GM12878 (cell line): ENCODE results near the gene TMEM72. TPM values are rescaled to one million over a fixed set of nuclear protein-coding genes. Genes with fewer than 3 reads are reported as not detected.

Source experiments
- ATAC-seq: fragments of 200-7000 bp; cut with Tn5 transposase; 3 replicates; pipeline ENCODE4 v1.9.1; 2020; ENCODE audit warnings: mild to moderate bottlenecking, moderate library complexity
- BruUV-seq: library from RNA; stranded (reverse); fragments of 400-500 nt; replicated peaks from 2 replicates; lab custom pipeline; 2021; lab: Mats Ljungman, UMichigan
- CTCF ChIA-PET: fragments of 300-600 bp; sonication (Branson Sonifier 250); formaldehyde crosslinking; extraction: SDS; loops from one replicate; lab custom pipeline; 2021; ENCODE audit warnings: inconsistent platforms; lab: Yijun Ruan, JAX
- POLR2A ChIA-PET: fragments of 350-600 bp; formaldehyde crosslinking; extraction: SDS; loops from one replicate; lab custom pipeline; 2021; ENCODE audit warnings: inconsistent platforms; lab: Charles Lee
- RAD21 ChIA-PET: fragments of 300-600 bp; sonication (Branson Sonifier 250); formaldehyde crosslinking; loops from one replicate; lab custom pipeline; 2023; ENCODE audit warnings: antibody characterized with exemption; ENCODE audit not compliant: unreplicated experiment; lab: Charles Lee
- SMC1A ChIA-PET: fragments of 300-600 bp; sonication (Branson Sonifier 250); formaldehyde crosslinking; loops from one replicate; lab custom pipeline; 2023; ENCODE audit not compliant: unreplicated experiment, uncharacterized antibody; lab: Charles Lee
- DNase-seq: peaks from one replicate; pipeline ENCODE4 v3.0.0-alpha.2; 2011; ENCODE audit warnings: low read depth, low spot score
- FAIRE-seq: peaks from 3 replicates; lab custom pipeline; 2011; peaks lifted over from hg19 to GRCh38; lab: Jason Lieb, UNC
- H2AFZ ChIP-seq: 2 replicates; pipeline ENCODE4 v1.6.0; 2011; ENCODE audit warnings: low read depth, low read length, control low read depth; ENCODE audit not compliant: control insufficient read depth
- H3K27ac ChIP-seq: 2 replicates; pipeline ENCODE4 v1.5.1; 2011; ENCODE audit warnings: control low read depth; ENCODE audit not compliant: control insufficient read depth, insufficient read depth
- H3K27me3 ChIP-seq, 2 experiments: replicated peaks in 1 of 2; 2 replicates each; pipeline versions ENCODE4 v1.6.0 to v1.6.1; 2011; ENCODE audit warnings: low read length in 1 of 2; ENCODE audit not compliant: control insufficient read depth in 2 of 2, insufficient read depth in 2 of 2
- H3K36me3 ChIP-seq, 2 experiments: 2 replicates each; pipeline ENCODE4 v1.5.1; 2011; ENCODE audit warnings: low read length in 1 of 2; ENCODE audit not compliant: control insufficient read depth in 2 of 2, insufficient read depth in 2 of 2
- H3K4me1 ChIP-seq: 2 replicates; pipeline ENCODE4 v1.6.1; 2011; ENCODE audit warnings: mild to moderate bottlenecking, low read length, moderate library complexity, mixed read lengths; ENCODE audit not compliant: control insufficient read depth, insufficient read depth
- H3K4me2 ChIP-seq: 2 replicates; pipeline ENCODE4 v1.6.0; 2011; ENCODE audit warnings: control low read depth; ENCODE audit not compliant: control insufficient read depth, insufficient read depth
- H3K4me3 ChIP-seq: fragments of 200-600 bp; sonication (generic); 2 replicates; pipeline ENCODE4 v1.5.1; 2016
- H3K79me2 ChIP-seq: 2 replicates; pipeline ENCODE4 v1.6.0; 2011; ENCODE audit warnings: low read length; ENCODE audit not compliant: control insufficient read depth, insufficient read depth
- H3K9ac ChIP-seq: 2 replicates; pipeline ENCODE4 v1.8.0; 2011; ENCODE audit warnings: low read length, control low read depth, mixed read lengths; ENCODE audit not compliant: control insufficient read depth, insufficient read depth
- H3K9me3 ChIP-seq: replicated peaks from 3 replicates; pipeline ENCODE4 v1.5.1; 2011; ENCODE audit warnings: mild to moderate bottlenecking, low read length; ENCODE audit not compliant: control insufficient read depth, insufficient read depth
- H4K20me1 ChIP-seq: 2 replicates; pipeline ENCODE4 v1.6.0; 2011; ENCODE audit not compliant: control insufficient read depth, insufficient read depth
- CEBPB ChIP-seq, 2 experiments: fragments of 150-350 bp in 1 of 2; IDR thresholded peaks; 2 replicates each; pipeline ENCODE4 v1.6.1; 2012 to 2014; ENCODE audit warnings: low read depth in 2 of 2, low read length in 2 of 2, borderline replicate concordance in 1 of 2, inconsistent platforms in 1 of 2
- IRF4 ChIP-seq: IDR thresholded peaks from 2 replicates; pipeline ENCODE4 v1.6.1; 2011; ENCODE audit warnings: low read depth, low read length
- MXI1 ChIP-seq: fragments of 150-350 bp; IDR thresholded peaks from 2 replicates; pipeline ENCODE4 v1.6.1; 2011; ENCODE audit warnings: low read depth, mild to moderate bottlenecking, inconsistent platforms, low read length, improper control_type of control experiment
- RB1 ChIP-seq: fragments of 450-650 bp; formaldehyde crosslinking; IDR thresholded peaks from 2 replicates; pipeline ENCODE4 v1.6.1; 2017; ENCODE audit warnings: mild to moderate bottlenecking, borderline replicate concordance
- RFX5 ChIP-seq: IDR thresholded peaks from 2 replicates; pipeline ENCODE4 v1.6.1; 2011; ENCODE audit warnings: low read depth, low read length, improper control_type of control experiment
- TCF12 ChIP-seq: IDR thresholded peaks from 2 replicates; pipeline ENCODE4 v1.6.1; 2011; ENCODE audit warnings: low read depth, mild to moderate bottlenecking, low read length
- ZNF274 ChIP-seq: IDR thresholded peaks from one replicate; pipeline ENCODE4 v1.8.0; 2011; ENCODE audit not compliant: insufficient read length, insufficient read depth
- ZNF384 ChIP-seq: IDR thresholded peaks from 2 replicates; pipeline ENCODE4 v1.6.1; 2012; ENCODE audit warnings: low read depth, mild to moderate bottlenecking, low read length, improper control_type of control experiment, borderline replicate concordance
- WGBS: methylation state at CpG from one replicate; pipeline ENCODE4 v1.1.6; 2016; ENCODE audit warnings: low lambda C conversion rate; ENCODE audit not compliant: insufficient replicate concordance, insufficient coverage; ENCODE audit errors: missing lambda C conversion rate; 5-methylcytosine and 5-hydroxymethylcytosine counted together
- in situ Hi-C: fragments of 300-500 bp; cut with MboI; formaldehyde crosslinking; loops from 9 replicates; pipeline ENCODE4 v1.14.3; 2018; ENCODE audit warnings: mixed read lengths
- intact Hi-C: fragments of 100-400 bp; cut with micrococcal nuclease; formaldehyde crosslinking; loops from one replicate; pipeline ENCODE4 v1.14.2; 2022; ENCODE audit not compliant: unreplicated experiment
- polyA plus RNA-seq, 11 experiments: library from polyadenylated mRNA; depleted of rRNA in 4 of 11; unstranded in 6 of 11; stranded (reverse) in 5 of 11; fragments of >200 nt; fragmentation: Nextera tagmentation in 4 of 11; fragmentation: Illumina TruSeq in 1 of 11; extraction: Ambion mirVana in 4 of 11; extraction: Trizol in 1 of 11; gene quantifications; 1 replicate in 1 of 11; 2 replicates in 10 of 11; pipeline versions ENCODE4 v1.2.1 to v1.2.3, GENCODE V29; 2011 to 2016; ENCODE audit warnings: inconsistent platforms in 2 of 11, missing spikeins in 2 of 11, low read depth in 1 of 11
- total RNA-seq, 4 experiments: library from RNA; depleted of rRNA in 3 of 4; stranded (reverse); fragments of >200 nt in 3 of 4; fragmentation: Illumina TruSeq in 1 of 4; extraction: Trizol in 1 of 4; gene quantifications; 2 replicates each; pipeline versions ENCODE4 v1.2.1 to v1.2.3, GENCODE V29; 2013 to 2021
- TF ChIP-seq, protein P1 (sequence below): fragments of 450-650 bp; IDR thresholded peaks from 2 replicates; pipeline ENCODE4 v1.6.1; 2016; ENCODE audit warnings: mild to moderate bottlenecking
- TF ChIP-seq, protein P2 (sequence below): IDR thresholded peaks from 2 replicates; pipeline ENCODE4 v1.6.1; 2011; ENCODE audit warnings: low read depth, mild to moderate bottlenecking, low read length, moderate library complexity, borderline replicate concordance; ENCODE audit errors: extremely low read depth
- TF ChIP-seq, protein P3 (sequence below): fragments of 450-650 bp; IDR thresholded peaks from 2 replicates; pipeline ENCODE4 v1.6.1; 2017; ENCODE audit warnings: mild to moderate bottlenecking
- TF ChIP-seq, protein P4 (sequence below): fragments of 450-650 bp; IDR thresholded peaks from 2 replicates; pipeline ENCODE4 v1.6.1; 2018; ENCODE audit warnings: borderline replicate concordance, mild to moderate bottlenecking; ENCODE audit not compliant: partially characterized antibody
- TF ChIP-seq, protein P5 (sequence below): fragments of 450-650 bp; IDR thresholded peaks from 2 replicates; pipeline ENCODE4 v1.6.1; 2017; ENCODE audit warnings: antibody characterized with exemption, mild to moderate bottlenecking, moderate library complexity

The TMEM72 gene
- total and polyA plus RNA-seq, 10 of the 15 experiments (the other 5 are each of a cell fraction or from before 2014, with no cell fraction given), result 0.12 TPM; not detected in 9

DNA sequence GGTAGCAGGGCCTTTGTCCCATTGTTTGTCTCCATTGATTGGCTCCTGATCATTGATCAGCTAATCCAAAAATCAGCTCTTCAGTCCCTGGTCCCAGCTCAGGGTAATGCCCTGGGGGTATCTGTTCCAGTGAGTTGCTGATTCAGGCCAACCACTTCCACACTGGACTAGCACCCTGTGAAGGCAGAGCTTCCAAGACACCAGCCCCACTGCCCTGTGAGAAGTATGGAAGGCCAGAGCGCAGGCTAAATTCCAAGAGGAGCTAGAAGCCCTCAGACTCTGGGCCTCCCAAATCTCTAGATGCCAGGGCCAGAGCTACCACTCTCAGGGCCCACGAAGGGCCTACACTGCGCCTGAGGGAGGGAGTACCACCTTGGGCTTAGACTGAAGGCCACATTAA is 10.4 kb downstream of the TMEM72 start:
- Histone ChIP-seq H4K20me1 (no peaks in the 10 kb centered on the region), H3K27me3 (peaks cover 0 to 1% of the 10 kb centered on the region in 2 experiments; a peak in 2 of 4 replicates), H3K4me2 (no peak overlapping the region), H2AFZ (no peak overlapping the region), H3K36me3 (no peaks in the 10 kb centered on the region; a peak in 1 of 4 replicates), H3K79me2 (no peaks in the 10 kb centered on the region), H3K4me3 (no peak overlapping the region), H3K9ac (no peak overlapping the region), H3K27ac (no peak overlapping the region), H3K9me3 (no peaks in the 10 kb centered on the region; the same call in 2 of the 3 replicates), H3K4me1 (no peaks in the 10 kb centered on the region)
- SMC1A ChIA-PET, result interaction anchor here (1.1 kb wide), 1 partner anchor 15 kb away, joined by 3 read pairs; no protein-coding TSS in a partner anchor
- CTCF ChIA-PET, result interaction anchor here (0.6 kb wide), 1 partner anchor 721 kb away, joined by 3 read pairs; no protein-coding TSS in a partner anchor
- DNase-seq (no peak), FAIRE-seq (no peak), ATAC-seq (no peak)
- WGBS, result 0% methylated on average over 3 of the region's 3 CpGs
- RAD21 ChIA-PET, result interaction anchor here (1.2 kb wide), 1 partner anchor 18 kb away, joined by 3 read pairs; no protein-coding TSS in a partner anchor
- POLR2A ChIA-PET, result no interaction called here
- in situ Hi-C loops, result no loop called here
- no TSS peak for BruUV-seq
- TF ChIP-seq, protein P1, sequence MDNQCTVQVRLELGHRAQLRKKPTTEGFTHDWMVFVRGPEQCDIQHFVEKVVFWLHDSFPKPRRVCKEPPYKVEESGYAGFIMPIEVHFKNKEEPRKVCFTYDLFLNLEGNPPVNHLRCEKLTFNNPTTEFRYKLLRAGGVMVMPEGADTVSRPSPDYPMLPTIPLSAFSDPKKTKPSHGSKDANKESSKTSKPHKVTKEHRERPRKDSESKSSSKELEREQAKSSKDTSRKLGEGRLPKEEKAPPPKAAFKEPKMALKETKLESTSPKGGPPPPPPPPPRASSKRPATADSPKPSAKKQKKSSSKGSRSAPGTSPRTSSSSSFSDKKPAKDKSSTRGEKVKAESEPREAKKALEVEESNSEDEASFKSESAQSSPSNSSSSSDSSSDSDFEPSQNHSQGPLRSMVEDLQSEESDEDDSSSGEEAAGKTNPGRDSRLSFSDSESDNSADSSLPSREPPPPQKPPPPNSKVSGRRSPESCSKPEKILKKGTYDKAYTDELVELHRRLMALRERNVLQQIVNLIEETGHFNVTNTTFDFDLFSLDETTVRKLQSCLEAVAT, result no peak
- no peak for TF ChIP-seq MXI1
- TF ChIP-seq, protein P2, sequence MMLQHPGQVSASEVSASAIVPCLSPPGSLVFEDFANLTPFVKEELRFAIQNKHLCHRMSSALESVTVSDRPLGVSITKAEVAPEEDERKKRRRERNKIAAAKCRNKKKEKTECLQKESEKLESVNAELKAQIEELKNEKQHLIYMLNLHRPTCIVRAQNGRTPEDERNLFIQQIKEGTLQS, result no peak
- TF ChIP-seq, protein P3, sequence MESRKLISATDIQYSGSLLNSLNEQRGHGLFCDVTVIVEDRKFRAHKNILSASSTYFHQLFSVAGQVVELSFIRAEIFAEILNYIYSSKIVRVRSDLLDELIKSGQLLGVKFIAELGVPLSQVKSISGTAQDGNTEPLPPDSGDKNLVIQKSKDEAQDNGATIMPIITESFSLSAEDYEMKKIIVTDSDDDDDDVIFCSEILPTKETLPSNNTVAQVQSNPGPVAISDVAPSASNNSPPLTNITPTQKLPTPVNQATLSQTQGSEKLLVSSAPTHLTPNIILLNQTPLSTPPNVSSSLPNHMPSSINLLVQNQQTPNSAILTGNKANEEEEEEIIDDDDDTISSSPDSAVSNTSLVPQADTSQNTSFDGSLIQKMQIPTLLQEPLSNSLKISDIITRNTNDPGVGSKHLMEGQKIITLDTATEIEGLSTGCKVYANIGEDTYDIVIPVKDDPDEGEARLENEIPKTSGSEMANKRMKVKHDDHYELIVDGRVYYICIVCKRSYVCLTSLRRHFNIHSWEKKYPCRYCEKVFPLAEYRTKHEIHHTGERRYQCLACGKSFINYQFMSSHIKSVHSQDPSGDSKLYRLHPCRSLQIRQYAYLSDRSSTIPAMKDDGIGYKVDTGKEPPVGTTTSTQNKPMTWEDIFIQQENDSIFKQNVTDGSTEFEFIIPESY, result no peak
- no peak for TF ChIP-seq CEBPB (IDR thresholded peaks at IDR 0.05; ENCODE audit: borderline replicate concordance in 1 of 2, low read depth in 2 of 2, low read length in 2 of 2)
- TF ChIP-seq, protein P4, sequence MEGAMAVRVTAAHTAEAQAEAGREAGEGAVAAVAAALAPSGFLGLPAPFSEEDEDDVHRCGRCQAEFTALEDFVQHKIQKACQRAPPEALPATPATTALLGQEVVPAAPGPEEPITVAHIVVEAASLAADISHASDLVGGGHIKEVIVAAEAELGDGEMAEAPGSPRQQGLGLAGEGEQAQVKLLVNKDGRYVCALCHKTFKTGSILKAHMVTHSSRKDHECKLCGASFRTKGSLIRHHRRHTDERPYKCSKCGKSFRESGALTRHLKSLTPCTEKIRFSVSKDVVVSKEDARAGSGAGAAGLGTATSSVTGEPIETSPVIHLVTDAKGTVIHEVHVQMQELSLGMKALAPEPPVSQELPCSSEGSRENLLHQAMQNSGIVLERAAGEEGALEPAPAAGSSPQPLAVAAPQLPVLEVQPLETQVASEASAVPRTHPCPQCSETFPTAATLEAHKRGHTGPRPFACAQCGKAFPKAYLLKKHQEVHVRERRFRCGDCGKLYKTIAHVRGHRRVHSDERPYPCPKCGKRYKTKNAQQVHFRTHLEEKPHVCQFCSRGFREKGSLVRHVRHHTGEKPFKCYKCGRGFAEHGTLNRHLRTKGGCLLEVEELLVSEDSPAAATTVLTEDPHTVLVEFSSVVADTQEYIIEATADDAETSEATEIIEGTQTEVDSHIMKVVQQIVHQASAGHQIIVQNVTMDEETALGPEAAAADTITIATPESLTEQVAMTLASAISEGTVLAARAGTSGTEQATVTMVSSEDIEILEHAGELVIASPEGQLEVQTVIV, result no peak
- TF ChIP-seq IRF4, result no peak
- TF ChIP-seq RB1, result no peak
- TF ChIP-seq RFX5, result no peak
- no peak for TF ChIP-seq ZNF384
- no peak for TF ChIP-seq ZNF274
- TF ChIP-seq, protein P5, sequence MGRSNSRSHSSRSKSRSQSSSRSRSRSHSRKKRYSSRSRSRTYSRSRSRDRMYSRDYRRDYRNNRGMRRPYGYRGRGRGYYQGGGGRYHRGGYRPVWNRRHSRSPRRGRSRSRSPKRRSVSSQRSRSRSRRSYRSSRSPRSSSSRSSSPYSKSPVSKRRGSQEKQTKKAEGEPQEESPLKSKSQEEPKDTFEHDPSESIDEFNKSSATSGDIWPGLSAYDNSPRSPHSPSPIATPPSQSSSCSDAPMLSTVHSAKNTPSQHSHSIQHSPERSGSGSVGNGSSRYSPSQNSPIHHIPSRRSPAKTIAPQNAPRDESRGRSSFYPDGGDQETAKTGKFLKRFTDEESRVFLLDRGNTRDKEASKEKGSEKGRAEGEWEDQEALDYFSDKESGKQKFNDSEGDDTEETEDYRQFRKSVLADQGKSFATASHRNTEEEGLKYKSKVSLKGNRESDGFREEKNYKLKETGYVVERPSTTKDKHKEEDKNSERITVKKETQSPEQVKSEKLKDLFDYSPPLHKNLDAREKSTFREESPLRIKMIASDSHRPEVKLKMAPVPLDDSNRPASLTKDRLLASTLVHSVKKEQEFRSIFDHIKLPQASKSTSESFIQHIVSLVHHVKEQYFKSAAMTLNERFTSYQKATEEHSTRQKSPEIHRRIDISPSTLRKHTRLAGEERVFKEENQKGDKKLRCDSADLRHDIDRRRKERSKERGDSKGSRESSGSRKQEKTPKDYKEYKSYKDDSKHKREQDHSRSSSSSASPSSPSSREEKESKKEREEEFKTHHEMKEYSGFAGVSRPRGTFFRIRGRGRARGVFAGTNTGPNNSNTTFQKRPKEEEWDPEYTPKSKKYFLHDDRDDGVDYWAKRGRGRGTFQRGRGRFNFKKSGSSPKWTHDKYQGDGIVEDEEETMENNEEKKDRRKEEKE, result no peak
- TF ChIP-seq TCF12, result no peak
- intact Hi-C loops, result no loop called here
